ENCODE measurements around the gene SLC22A17.

- no peak for TF ChIP-seq ARNT (IDR thresholded peaks at IDR 0.05)
- no peak for TF ChIP-seq TARDBP (IDR thresholded peaks at IDR 0.05)
These were observed 26.0 kb downstream of the SLC22A17 start for GRCh38 chr14:23326491-23327332.

Data from HEK293T (cell line).